K562 treated with DMSO at 1 percent for 4 hours (cell line): Measurements from ENCODE around the gene GIPC1. TPM values are rescaled to one million over a fixed set of nuclear protein-coding genes. Genes with fewer than 3 reads are reported as not detected.

ENCODE experiments used
- total RNA-seq: library from RNA; unstranded; fragments of 300-600 nt; gene quantifications from 2 replicates; pipeline ENCODE4 v1.2.3, GENCODE V29; 2022; ENCODE audit not compliant: insufficient read depth

The GIPC1 gene
- total RNA-seq = 123 and 129 TPM in 2 replicates

GRCh38 chr19:14496029-14496833 is at the start of gene GIPC1:
GIPC1 (minus strand) TSS chr19:14496127; CDS start chr19:14482976, 13,151 bp downstream.

GRCh38 chr19:14529254-14530004 is 33.5 kb upstream of the GIPC1 start, which contains the start of gene TECR:
TECR (plus strand) TSS chr19:14529594; CDS start chr19:14529697, 103 bp downstream.

GRCh38 chr19:14517840-14518505 is 22.0 kb upstream of the GIPC1 start, which contains the start of gene DNAJB1:
DNAJB1 (minus strand) TSS chr19:14518397; CDS start chr19:14518349, 48 bp downstream.

GRCh38 chr19:14475251-14476073 is 20.5 kb downstream of the GIPC1 start, which contains the start of gene PTGER1:
PTGER1 (minus strand) TSS chr19:14475354; CDS start chr19:14474320, 1,034 bp downstream.

GRCh38 chr19:14432791-14433553 is 63.0 kb downstream of the GIPC1 start, which contains the start of gene PKN1:
PKN1 (plus strand) TSS chr19:14433306; CDS start chr19:14433522, 216 bp downstream.

Other genes starting within 250 kb of the GIPC1 start
- 21.0 and 31.0 TPM in 2 replicates for gene ADGRE5, start 114.7 kb downstream of the GIPC1 start, total RNA-seq
- 247 and 300 TPM in 2 replicates for gene DDX39A, start 76.8 kb downstream of the GIPC1 start, total RNA-seq
- gene PKN1, start 62.8 kb downstream of the GIPC1 start, total RNA-seq = 243 and 275 TPM in 2 replicates
- not detected in 2 replicates for gene PTGER1, start 20.8 kb downstream of the GIPC1 start, total RNA-seq
- 120 and 154 TPM in 2 replicates for gene DNAJB1, start 22.3 kb upstream of the GIPC1 start, total RNA-seq
- gene TECR, start 33.5 kb upstream of the GIPC1 start, total RNA-seq = 301 and 391 TPM in 2 replicates
- gene NDUFB7, start 75.9 kb upstream of the GIPC1 start, total RNA-seq = 386 and 424 TPM in 2 replicates
- not detected in 2 replicates for gene CLEC17A, start 87.0 kb upstream of the GIPC1 start, total RNA-seq
- not detected in 2 replicates for gene ADGRE3, start 178.7 kb upstream of the GIPC1 start, total RNA-seq
- gene ZNF333, start 193.9 kb upstream of the GIPC1 start, total RNA-seq = 5.0 and 7.8 TPM in 2 replicates